ENCODE data around the gene AP2A1. TPM values are rescaled to one million over a fixed set of nuclear protein-coding genes. Genes with fewer than 3 reads are reported as not detected.

AP2A1 gene
- total RNA-seq, 1 experiment from 2014 or later, result 107 TPM

DNA sequence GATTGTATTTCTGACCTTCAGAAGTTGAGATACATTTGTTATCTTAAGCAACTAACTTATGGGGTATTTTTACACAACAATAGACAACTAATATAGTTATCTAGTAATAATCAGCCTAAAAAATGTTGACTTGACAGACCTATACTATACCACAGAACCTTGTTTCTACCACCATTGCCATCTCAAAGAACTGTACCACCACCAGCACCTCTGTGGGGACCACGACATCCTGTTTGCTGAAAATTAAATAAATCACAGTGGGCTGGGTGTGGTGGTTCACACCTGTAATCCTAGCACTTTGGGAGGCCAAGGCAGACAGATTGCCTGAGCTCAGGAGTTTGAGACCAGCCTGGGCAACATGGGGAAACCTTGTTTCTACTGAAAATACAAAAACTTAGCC lies 27.7 kb upstream of the AP2A1 start:
- Mint-ChIP-seq H3K9me3 (ENCODE audit: unreplicated experiment) (no peaks in the 10 kb centered on the region), H3K27me3 (ENCODE audit: insufficient read depth, unreplicated experiment) (no peaks in the 10 kb centered on the region), H3K27ac (ENCODE audit: unreplicated experiment) (no peak overlapping the region), H3K4me1 (ENCODE audit: low read depth, unreplicated experiment) (no peaks in the 10 kb centered on the region), H3K36me3 (ENCODE audit: insufficient read depth, unreplicated experiment) (no peaks in the 10 kb centered on the region), H3K4me3 (ENCODE audit: unreplicated experiment) (no peak overlapping the region)
- H3K27me3 ChIP-seq (replicated peaks; ENCODE audit: control insufficient read depth, insufficient read depth, low read length), result no peaks in the 10 kb centered on the region
- POLR2A ChIA-PET, result no interaction called here
- TF ChIP-seq, protein P1, sequence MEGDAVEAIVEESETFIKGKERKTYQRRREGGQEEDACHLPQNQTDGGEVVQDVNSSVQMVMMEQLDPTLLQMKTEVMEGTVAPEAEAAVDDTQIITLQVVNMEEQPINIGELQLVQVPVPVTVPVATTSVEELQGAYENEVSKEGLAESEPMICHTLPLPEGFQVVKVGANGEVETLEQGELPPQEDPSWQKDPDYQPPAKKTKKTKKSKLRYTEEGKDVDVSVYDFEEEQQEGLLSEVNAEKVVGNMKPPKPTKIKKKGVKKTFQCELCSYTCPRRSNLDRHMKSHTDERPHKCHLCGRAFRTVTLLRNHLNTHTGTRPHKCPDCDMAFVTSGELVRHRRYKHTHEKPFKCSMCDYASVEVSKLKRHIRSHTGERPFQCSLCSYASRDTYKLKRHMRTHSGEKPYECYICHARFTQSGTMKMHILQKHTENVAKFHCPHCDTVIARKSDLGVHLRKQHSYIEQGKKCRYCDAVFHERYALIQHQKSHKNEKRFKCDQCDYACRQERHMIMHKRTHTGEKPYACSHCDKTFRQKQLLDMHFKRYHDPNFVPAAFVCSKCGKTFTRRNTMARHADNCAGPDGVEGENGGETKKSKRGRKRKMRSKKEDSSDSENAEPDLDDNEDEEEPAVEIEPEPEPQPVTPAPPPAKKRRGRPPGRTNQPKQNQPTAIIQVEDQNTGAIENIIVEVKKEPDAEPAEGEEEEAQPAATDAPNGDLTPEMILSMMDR (IDR thresholded peaks at IDR 0.05; ENCODE audit: insufficient read depth in 1 of 2, low read depth in 1 of 2, low read length in 1 of 2, severe bottlenecking in 1 of 2, unreplicated experiment in 1 of 2), result no peak
- no peaks in the 10 kb centered on the region for H3K9me3 ChIP-seq
- no peaks in the 10 kb centered on the region for H3K36me3 ChIP-seq (ENCODE audit: control insufficient read depth, insufficient read depth, low read length)
- CTCF ChIA-PET, result no interaction called here
- intact Hi-C loops (cut with micrococcal nuclease; ENCODE audit: unreplicated experiment), result no loop called here
- H3K4me1 ChIP-seq, result no peaks in the 10 kb centered on the region
- H3K4me3 ChIP-seq (ENCODE audit: low read depth, low read length), result no peak overlapping the region
- DNase-seq, result no peak
- BruUV-seq (replicated peaks), result no TSS peak

- ChIA-PET POLR2A (no interaction called here), CTCF (interaction anchor here (0.7 kb wide), 1 partner anchor 53 kb away, joined by 3 read pairs; no protein-coding TSS in a partner anchor)
- TF ChIP-seq, protein P1 (IDR thresholded peaks at IDR 0.05; ENCODE audit: insufficient read depth in 1 of 2, low read depth in 1 of 2, low read length in 1 of 2, severe bottlenecking in 1 of 2, unreplicated experiment in 1 of 2), result no peak
- Histone ChIP-seq H3K9me3 (no peaks in the 10 kb centered on the region), H3K4me3 (ENCODE audit: low read depth, low read length) (no peak overlapping the region), H3K4me1 (no peaks in the 10 kb centered on the region), H3K36me3 (ENCODE audit: control insufficient read depth, insufficient read depth, low read length) (no peaks in the 10 kb centered on the region), H3K27me3 (replicated peaks; ENCODE audit: control insufficient read depth, insufficient read depth, low read length) (no peaks in the 10 kb centered on the region)
- Mint-ChIP-seq H3K27ac (ENCODE audit: unreplicated experiment) (no peak overlapping the region), H3K27me3 (ENCODE audit: insufficient read depth, unreplicated experiment) (no peaks in the 10 kb centered on the region), H3K9me3 (ENCODE audit: unreplicated experiment) (peaks cover 6% of the 10 kb centered on the region), H3K36me3 (ENCODE audit: insufficient read depth, unreplicated experiment) (no peaks in the 10 kb centered on the region), H3K4me1 (ENCODE audit: low read depth, unreplicated experiment) (no peaks in the 10 kb centered on the region), H3K4me3 (ENCODE audit: unreplicated experiment) (no peak overlapping the region)
- intact Hi-C loops (cut with micrococcal nuclease; ENCODE audit: unreplicated experiment), result no loop called here
- no peak for DNase-seq
- BruUV-seq (replicated peaks), result no TSS peak
These were observed 26.9 kb upstream of the AP2A1 start for GRCh38 chr19:49739933-49740332.

GRCh38 chr19:49741210-49741844 lies 25.5 kb upstream of the AP2A1 start:
- Mint-ChIP-seq H3K9me3 (ENCODE audit: unreplicated experiment) (peaks cover 17% of the 10 kb centered on the region), H3K27me3 (ENCODE audit: insufficient read depth, unreplicated experiment) (no peaks in the 10 kb centered on the region), H3K4me1 (ENCODE audit: low read depth, unreplicated experiment) (no peaks in the 10 kb centered on the region), H3K27ac (ENCODE audit: unreplicated experiment) (no peak overlapping the region), H3K4me3 (ENCODE audit: unreplicated experiment) (no peak overlapping the region), H3K36me3 (ENCODE audit: insufficient read depth, unreplicated experiment) (no peaks in the 10 kb centered on the region)
- ChIA-PET POLR2A (no interaction called here), CTCF (interaction anchor here (0.5 kb wide), 1 partner anchor 10 kb away, joined by 8 read pairs; no protein-coding TSS in a partner anchor)
- BruUV-seq (replicated peaks), result no TSS peak
- TF ChIP-seq, protein P1 (IDR thresholded peaks at IDR 0.05; ENCODE audit: insufficient read depth in 1 of 2, low read depth in 1 of 2, low read length in 1 of 2, severe bottlenecking in 1 of 2, unreplicated experiment in 1 of 2), result no peak
- no peaks in the 10 kb centered on the region for H3K4me1 ChIP-seq
- H3K9me3 ChIP-seq, result peaks cover 7% of the 10 kb centered on the region; the same call in 1 of the 2 replicates
- DNase-seq, result no peak
- intact Hi-C loops (cut with micrococcal nuclease; ENCODE audit: unreplicated experiment), result no loop called here
- no peak overlapping the region for H3K4me3 ChIP-seq (ENCODE audit: low read depth, low read length)
- no peaks in the 10 kb centered on the region for H3K27me3 ChIP-seq (replicated peaks; ENCODE audit: control insufficient read depth, insufficient read depth, low read length)
- H3K36me3 ChIP-seq (ENCODE audit: control insufficient read depth, insufficient read depth, low read length), result no peaks in the 10 kb centered on the region
